Stimulated activated CD8-positive, alpha-beta memory T cell treated with anti-CD3 and anti-CD28 coated beads, Interleukin-7, amount 100 ng/mL, for 1 hour (primary cell): ENCODE results near the gene DENND1B.
"Not testable (repeated sequence)": the region's sequence is repeated elsewhere in the genome, so short reads cannot be mapped to it uniquely, and the experiment has no call there.

Experiments
- DNase-seq, 2 donors: peaks; one replicate each; pipeline ENCODE4 v3.0.0-alpha.2; 2020; ENCODE audit warnings: low read depth in 2 of 2

Gene DENND1B

GRCh38 chr1:197743578-197743977 lies 31.7 kb downstream of the DENND1B start:
- DNase-seq: no peak

- no peak for DNase-seq
These were observed 34.3 kb downstream of the DENND1B start for GRCh38 chr1:197740992-197741391.

- DNase-seq: no peak
These were observed 36.4 kb downstream of the DENND1B start for GRCh38 chr1:197738927-197739326.

GRCh38 chr1:197737916-197738315 lies 37.4 kb downstream of the DENND1B start:
- no peak for DNase-seq

GRCh38 chr1:197736685-197737084 lies 38.6 kb downstream of the DENND1B start:
- DNase-seq: no peak

GRCh38 chr1:197735461-197735860 lies 39.8 kb downstream of the DENND1B start:
- no peak for DNase-seq

GRCh38 chr1:197733324-197733723 lies 42.0 kb downstream of the DENND1B start:
- no peak for DNase-seq

GRCh38 chr1:197732187-197732586 lies 43.1 kb downstream of the DENND1B start:
- DNase-seq: no peak

- DNase-seq: no peak
These were observed 43.8 kb downstream of the DENND1B start for GRCh38 chr1:197731449-197731848.

- no peak for DNase-seq
These were observed 49.3 kb downstream of the DENND1B start for GRCh38 chr1:197725976-197726375.

GRCh38 chr1:197725044-197725443 lies 50.2 kb downstream of the DENND1B start:
- no peak for DNase-seq

GRCh38 chr1:197715806-197716205 lies 59.5 kb downstream of the DENND1B start:
- DNase-seq: no peak

- DNase-seq: no peak
These were observed 68.7 kb downstream of the DENND1B start for GRCh38 chr1:197706601-197707000.

- DNase-seq: no peak
These were observed 69.3 kb downstream of the DENND1B start for GRCh38 chr1:197705941-197706340.

GRCh38 chr1:197700688-197701087 lies 74.6 kb downstream of the DENND1B start:
- not testable (repeated sequence) for DNase-seq

GRCh38 chr1:197696372-197696771 lies 78.9 kb downstream of the DENND1B start:
- DNase-seq: no peak

- DNase-seq: no peak
These were observed 79.3 kb downstream of the DENND1B start for GRCh38 chr1:197695961-197696360.

GRCh38 chr1:197692965-197693364 lies 82.3 kb downstream of the DENND1B start:
- DNase-seq: no peak

- DNase-seq: no peak
These were observed 83.5 kb downstream of the DENND1B start for GRCh38 chr1:197691816-197692215.

GRCh38 chr1:197690074-197690473 lies 85.2 kb downstream of the DENND1B start:
- DNase-seq: no peak

- DNase-seq: no peak
These were observed 87.0 kb downstream of the DENND1B start for GRCh38 chr1:197688233-197688632.

GRCh38 chr1:197686702-197687355 lies 88.5 kb downstream of the DENND1B start:
- no peak for DNase-seq

- DNase-seq: no peak
These were observed 89.0 kb downstream of the DENND1B start for GRCh38 chr1:197686231-197686630.

GRCh38 chr1:197685785-197686184 lies 89.5 kb downstream of the DENND1B start:
- DNase-seq: no peak
